Stimulated activated CD4-positive, alpha-beta T cell treated with anti-CD3 and anti-CD28 coated beads, Interleukin-12 subunit alpha, Interleukin-12 subunit beta, amount 100 ng/mL, for 4 hours (primary cell): ENCODE measurements around the gene SEPTIN8.

Source experiments
- DNase-seq: peaks from one replicate; pipeline ENCODE4 v3.0.0-alpha.2; 2020

The SEPTIN8 gene

GRCh38 chr5:132777209-132778069 lies at the start of gene SEPTIN8:
Gene SEPTIN8, minus strand, starts transcription at chr5:132777239. Its CDS starts 102 bp downstream, at chr5:132777137.
- peak; percentile 38 for DNase-seq

GRCh38 chr5:132826424-132827082 lies 49.5 kb upstream of the SEPTIN8 start:
- DNase-seq, result no peak

GRCh38 chr5:132825834-132826391 lies 48.9 kb upstream of the SEPTIN8 start:
- DNase-seq, result no peak

- DNase-seq, result no peak
These were observed 48.2 kb upstream of the SEPTIN8 start for GRCh38 chr5:132825033-132825833.

- no peak for DNase-seq
These were observed 47.4 kb upstream of the SEPTIN8 start for GRCh38 chr5:132824426-132824825.

GRCh38 chr5:132823481-132824050 lies 46.5 kb upstream of the SEPTIN8 start:
- DNase-seq, result no peak

GRCh38 chr5:132822650-132823480 lies 45.8 kb upstream of the SEPTIN8 start:
- no peak for DNase-seq

GRCh38 chr5:132821791-132822190 lies 44.8 kb upstream of the SEPTIN8 start:
- no peak for DNase-seq

- no peak for DNase-seq
These were observed 44.3 kb upstream of the SEPTIN8 start for GRCh38 chr5:132821350-132821749.

GRCh38 chr5:132820162-132820754 lies 43.2 kb upstream of the SEPTIN8 start:
- peak; percentile 88 for DNase-seq

- DNase-seq, result no peak
These were observed 42.4 kb upstream of the SEPTIN8 start for GRCh38 chr5:132819468-132819867.

GRCh38 chr5:132817011-132817410 lies 40.0 kb upstream of the SEPTIN8 start:
- DNase-seq, result no peak

- no peak for DNase-seq
These were observed 39.5 kb upstream of the SEPTIN8 start for GRCh38 chr5:132816554-132816953.

- DNase-seq, result no peak
These were observed 39.0 kb upstream of the SEPTIN8 start for GRCh38 chr5:132816083-132816482.

- DNase-seq, result no peak
These were observed 38.4 kb upstream of the SEPTIN8 start for GRCh38 chr5:132815454-132815853.

GRCh38 chr5:132814503-132815294 lies 37.7 kb upstream of the SEPTIN8 start:
- no peak for DNase-seq

GRCh38 chr5:132813599-132814502 lies 36.8 kb upstream of the SEPTIN8 start:
- no peak for DNase-seq

- DNase-seq, result no peak
These were observed 36.0 kb upstream of the SEPTIN8 start, which contains the start of gene SOWAHA for GRCh38 chr5:132812781-132813598. Gene SOWAHA, plus strand, starts transcription at chr5:132813302. Its CDS starts 320 bp downstream, at chr5:132813622.
